GM12891 (cell line): ENCODE results near the gene GPR137C. TPM values are rescaled to one million over a fixed set of nuclear protein-coding genes. Genes with fewer than 3 reads are reported as not detected.

Experiments used
- DNase-seq: peaks from one replicate; pipeline ENCODE4 v3.0.0; 2011; ENCODE audit warnings: low spot score; ENCODE audit not compliant: insufficient read length
- FAIRE-seq: peaks from 2 replicates; lab custom pipeline; 2011; peaks lifted over from hg19 to GRCh38; lab: Jason Lieb, UNC
- PAX5 ChIP-seq: IDR thresholded peaks from 2 replicates; pipeline ENCODE4 v1.6.1; 2011; ENCODE audit warnings: low read length, moderate library complexity, mild to moderate bottlenecking; ENCODE audit not compliant: insufficient read depth, severe bottlenecking
- POLR2A ChIP-seq: IDR thresholded peaks from 2 replicates; pipeline ENCODE4 v1.6.1; 2011; ENCODE audit warnings: low read depth, low read length, control low read depth
- POLR2AphosphoS5 ChIP-seq: IDR thresholded peaks from 2 replicates; pipeline ENCODE4 v1.6.1; 2011; ENCODE audit warnings: low read depth, low read length, control low read depth
- POU2F2 ChIP-seq: IDR thresholded peaks from 2 replicates; pipeline ENCODE4 v1.6.1; 2011; ENCODE audit warnings: low read depth, mild to moderate bottlenecking, control low read depth, low read length, moderate library complexity
- SPI1 ChIP-seq: IDR thresholded peaks from 2 replicates; pipeline ENCODE4 v1.6.1; 2011; ENCODE audit warnings: low read depth, low read length, control low read depth
- TAF1 ChIP-seq: IDR thresholded peaks from 2 replicates; pipeline ENCODE4 v1.6.1; 2011; ENCODE audit warnings: low read depth, low read length, control low read depth
- polyA plus RNA-seq: library from polyadenylated mRNA; unstranded; fragments of >200 nt; gene quantifications from one replicate; pipeline ENCODE4 v1.2.1, GENCODE V29; 2012; ENCODE audit warnings: low read depth, missing spikeins, inconsistent platforms; ENCODE audit not compliant: missing spikeins

The GPR137C gene, protein sequence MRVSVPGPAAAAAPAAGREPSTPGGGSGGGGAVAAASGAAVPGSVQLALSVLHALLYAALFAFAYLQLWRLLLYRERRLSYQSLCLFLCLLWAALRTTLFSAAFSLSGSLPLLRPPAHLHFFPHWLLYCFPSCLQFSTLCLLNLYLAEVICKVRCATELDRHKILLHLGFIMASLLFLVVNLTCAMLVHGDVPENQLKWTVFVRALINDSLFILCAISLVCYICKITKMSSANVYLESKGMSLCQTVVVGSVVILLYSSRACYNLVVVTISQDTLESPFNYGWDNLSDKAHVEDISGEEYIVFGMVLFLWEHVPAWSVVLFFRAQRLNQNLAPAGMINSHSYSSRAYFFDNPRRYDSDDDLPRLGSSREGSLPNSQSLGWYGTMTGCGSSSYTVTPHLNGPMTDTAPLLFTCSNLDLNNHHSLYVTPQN
- polyA plus RNA-seq = 0.39 TPM

DNA sequence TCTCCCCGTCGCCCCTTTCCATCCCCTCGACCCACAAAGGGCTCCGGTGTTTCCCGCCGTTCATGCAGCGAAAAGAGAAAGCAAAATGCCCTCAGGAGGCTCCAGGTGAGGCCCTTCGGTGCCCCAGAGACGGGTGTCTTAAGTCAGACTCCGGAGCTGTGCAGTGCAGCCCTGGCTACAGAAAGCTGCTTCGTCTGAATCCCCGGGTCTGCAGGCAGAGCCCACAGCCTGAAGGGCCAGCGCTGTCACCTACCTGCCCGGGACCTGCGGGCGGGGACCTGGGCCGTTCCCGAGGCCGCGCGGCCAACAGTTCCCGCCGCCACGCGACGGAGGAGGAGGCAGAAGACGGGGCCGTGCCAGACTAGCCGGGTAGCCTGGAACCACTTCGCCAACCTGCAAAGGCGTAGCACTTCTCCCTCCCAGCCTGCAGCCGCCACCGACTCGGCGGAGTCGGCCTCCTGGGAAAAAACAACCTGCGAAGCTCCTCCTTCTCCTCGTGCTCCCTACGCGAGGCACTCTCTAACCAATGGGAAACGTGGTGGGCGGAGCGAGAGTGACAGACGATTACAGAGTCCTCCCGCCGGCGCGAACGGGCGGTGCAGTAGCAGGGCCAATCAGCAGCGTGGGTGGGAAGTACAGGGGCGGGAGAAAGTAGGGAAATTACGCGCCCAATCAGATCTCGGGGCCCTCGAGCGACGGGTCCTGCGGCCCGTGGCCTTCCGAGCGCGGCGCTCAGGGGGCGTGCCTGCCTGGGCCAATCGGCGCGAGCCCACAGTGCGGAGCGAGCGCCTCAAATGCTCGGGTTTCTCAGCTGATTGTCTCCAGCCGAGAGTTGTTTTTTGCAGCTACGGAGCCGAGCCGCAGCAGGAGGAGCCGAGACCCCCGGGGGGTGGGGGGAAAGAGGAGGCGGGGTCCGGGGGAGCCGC lies at the start of gene GPR137C, which contains the start of gene TXNDC16:
TSS of gene GPR137C (plus strand) at position 774 of the 926 bp plus-strand sequence. CDS start 312 bp downstream, outside the sequence.
TSS of gene TXNDC16 (minus strand) at position 443 of the 926 bp plus-strand sequence. CDS start 8,948 bp downstream, outside the sequence.
- peak; percentile 100 for FAIRE-seq
- DNase-seq = peak; percentile 91
- TF ChIP-seq POLR2AphosphoS5 (peak; percentile 77), POLR2A (peak; percentile 85), POU2F2 (peak; percentile 48), TAF1 (peak; percentile 56; the same call in 1 of the 2 replicates), PAX5 (no peak), SPI1 (no peak)

DNA sequence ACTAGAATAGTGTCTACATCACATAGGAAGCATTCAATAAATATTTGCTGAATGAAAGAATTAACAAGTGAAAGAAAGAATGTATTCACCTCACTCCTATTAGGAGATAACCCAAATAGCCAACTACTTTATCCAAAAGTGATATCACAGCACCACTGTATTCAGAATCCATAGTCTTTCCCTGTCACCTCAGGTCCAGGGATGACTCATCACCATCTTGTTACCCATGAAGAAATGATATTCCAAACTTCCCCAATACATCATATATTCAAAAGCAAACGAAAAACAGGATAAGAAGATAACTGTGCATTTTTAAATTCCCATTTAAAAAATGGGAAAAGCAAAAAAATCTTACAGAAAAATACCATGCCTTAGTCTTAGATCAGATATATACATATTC lies 39.4 kb upstream of the GPR137C start:
- TF ChIP-seq TAF1 (no peak), POU2F2 (no peak), SPI1 (no peak), POLR2AphosphoS5 (no peak), POLR2A (no peak), PAX5 (no peak)
- DNase-seq (no peak), FAIRE-seq (no peak)

DNA sequence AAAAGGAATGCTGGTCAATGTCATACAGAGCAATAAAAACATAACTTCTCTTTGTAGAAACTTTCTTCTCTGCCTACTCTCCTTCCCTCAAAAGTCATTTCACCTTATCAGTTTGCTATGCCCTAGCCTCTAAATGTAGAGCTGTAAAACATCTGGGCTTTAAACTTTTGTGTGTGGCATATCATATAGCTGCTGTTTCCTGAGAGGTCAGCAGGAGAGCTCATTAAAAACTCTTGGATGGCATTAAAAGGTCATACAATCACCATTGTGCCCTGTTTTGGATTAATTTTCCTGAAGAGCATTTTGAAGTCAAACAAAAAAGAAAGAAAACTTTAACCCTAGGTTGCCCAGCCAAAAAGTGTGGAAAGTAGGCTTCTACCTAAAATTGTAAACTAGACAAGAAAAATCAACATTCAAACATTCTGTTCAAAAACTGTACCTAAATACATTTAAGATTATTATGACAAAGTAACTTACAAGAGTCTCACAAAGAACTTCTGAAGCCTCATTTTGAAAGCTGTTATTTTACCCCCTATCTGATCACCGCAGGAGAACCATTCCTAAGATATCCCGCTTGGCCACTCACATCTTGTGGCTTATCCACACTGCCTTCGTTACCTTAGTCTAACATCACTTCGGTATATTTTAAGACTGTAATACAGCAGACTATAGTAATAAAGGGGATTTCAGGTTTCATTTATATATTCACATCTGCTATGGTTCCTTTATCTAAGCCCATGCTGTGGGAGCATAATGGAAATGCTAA lies 38.4 kb upstream of the GPR137C start:
- no peak for FAIRE-seq
- TF ChIP-seq PAX5 (no peak), TAF1 (no peak), POLR2AphosphoS5 (no peak), SPI1 (no peak), POU2F2 (no peak), POLR2A (no peak)
- no peak for DNase-seq

DNA sequence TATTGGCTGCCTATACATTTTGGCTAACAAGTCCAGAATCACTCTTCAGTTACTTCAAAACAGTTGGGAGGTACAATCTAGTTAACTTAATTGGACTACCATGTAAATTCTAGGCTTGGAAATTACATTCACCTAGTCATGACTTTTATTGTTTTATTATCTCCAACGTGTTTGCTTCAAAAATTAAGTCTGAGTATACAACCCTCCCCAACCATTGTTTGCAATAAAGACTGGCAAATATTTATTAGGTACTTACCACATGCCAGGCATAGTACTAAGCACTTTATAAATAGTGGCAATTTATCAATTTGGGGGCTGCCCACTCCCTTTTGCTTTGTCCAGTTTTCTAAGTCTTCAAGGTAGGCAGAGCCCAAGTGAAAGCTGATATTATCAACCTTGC lies 30.6 kb upstream of the GPR137C start:
- DNase-seq = no peak
- TF ChIP-seq SPI1 (no peak), POLR2AphosphoS5 (no peak), PAX5 (no peak), POU2F2 (no peak), TAF1 (no peak), POLR2A (no peak)
- FAIRE-seq = no peak

DNA sequence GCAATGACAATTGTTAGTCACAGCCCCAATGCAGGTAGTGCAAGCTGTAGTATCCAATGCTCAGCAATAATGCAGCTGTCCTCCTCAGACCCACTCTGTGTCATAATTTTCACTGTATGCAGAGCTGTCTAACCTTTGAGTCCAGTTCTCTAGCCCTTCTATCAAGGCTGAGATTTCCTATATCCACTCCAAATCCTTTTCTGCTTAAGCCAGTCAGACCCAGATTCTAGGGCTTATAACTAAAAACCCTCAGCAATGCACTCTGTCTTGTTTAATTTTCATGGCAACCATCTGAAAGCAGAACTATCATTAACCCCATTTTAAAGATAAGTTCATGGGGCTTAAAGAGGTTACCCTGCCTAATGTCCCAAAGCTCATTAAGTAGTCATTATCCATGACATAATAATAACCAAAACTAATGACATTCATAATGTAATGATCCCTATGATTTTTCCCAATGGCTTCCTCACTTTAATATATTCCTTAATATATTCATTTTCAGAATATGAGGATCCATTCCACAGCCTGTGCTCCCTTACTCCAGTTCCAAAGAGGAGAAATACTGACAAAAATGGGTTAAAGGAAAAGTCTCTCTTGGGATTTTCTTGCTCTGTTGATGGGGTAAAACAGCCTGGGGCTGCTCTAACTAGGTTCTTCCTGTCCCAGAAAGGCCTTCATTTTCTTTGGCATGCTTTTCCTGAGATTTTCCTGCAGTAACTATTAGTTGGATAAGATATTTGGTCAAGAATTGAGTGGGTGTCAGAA lies 29.9 kb upstream of the GPR137C start:
- DNase-seq (no peak), FAIRE-seq (no peak)
- TF ChIP-seq POU2F2 = no peak

DNA sequence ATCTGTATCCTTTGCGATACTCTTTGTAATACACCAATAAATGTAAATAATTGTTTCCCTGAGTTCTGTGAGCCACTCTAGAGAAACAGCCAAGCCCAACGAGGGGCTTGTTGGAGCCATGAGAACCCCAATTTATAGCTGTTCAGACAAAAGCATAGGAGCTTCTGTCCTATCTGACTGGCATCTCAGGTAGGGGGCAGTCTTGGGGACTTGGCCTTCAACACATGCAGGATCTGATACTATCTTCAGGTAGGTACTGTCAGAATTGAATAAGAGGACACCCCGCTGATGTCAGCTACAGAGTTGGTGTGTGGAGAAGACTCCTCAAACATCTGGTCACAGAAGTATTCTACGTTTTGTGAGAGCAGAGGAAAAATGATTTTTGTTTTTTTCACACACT lies 25.6 kb upstream of the GPR137C start:
- no peak for DNase-seq
- FAIRE-seq = no peak

DNA sequence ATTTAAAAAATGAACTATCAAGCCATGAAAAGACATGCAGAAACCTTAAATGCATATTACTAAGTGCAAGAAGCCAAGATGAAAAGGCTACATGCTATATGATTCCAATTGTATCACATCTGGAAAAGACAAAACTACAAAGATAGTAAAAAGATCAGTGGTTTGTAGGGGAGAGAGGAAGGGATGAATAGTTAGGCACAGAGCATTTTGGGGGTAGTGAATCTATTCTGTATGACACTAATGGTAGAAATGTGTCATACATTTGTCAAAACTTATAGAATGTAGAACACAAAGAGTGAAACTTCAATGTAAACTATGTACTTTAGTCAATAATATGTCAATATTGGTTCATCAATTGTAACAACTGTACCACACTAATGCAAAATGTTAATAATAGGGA lies 21.2 kb upstream of the GPR137C start:
- no peak for DNase-seq
- FAIRE-seq = no peak
- TF ChIP-seq POLR2A (no peak), POLR2AphosphoS5 (no peak), POU2F2 (no peak), SPI1 (no peak), TAF1 (no peak), PAX5 (no peak)

More for the DNA sequence above, 25.6 kb upstream of the GPR137C start:
- TF ChIP-seq POU2F2 (no peak), POLR2AphosphoS5 (no peak), SPI1 (no peak)

DNA sequence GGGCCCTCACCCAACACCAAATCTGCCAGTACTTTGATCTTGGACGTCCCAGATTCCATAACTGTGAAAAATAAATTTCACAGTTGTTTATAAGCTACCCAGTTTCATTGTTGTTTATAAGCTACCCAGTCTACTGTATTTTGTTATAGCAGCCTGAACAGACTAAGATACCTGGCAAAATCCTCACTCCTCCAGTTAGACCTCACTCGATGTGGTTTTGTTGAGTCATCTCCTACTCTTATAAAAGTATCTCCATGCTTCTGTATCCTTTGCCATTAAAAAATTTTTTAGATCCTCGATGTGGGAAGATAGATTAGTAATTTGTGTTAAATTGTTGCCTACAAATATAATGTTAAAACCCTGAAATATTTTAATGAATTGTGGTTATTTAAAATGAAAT lies 16.4 kb upstream of the GPR137C start:
- TF ChIP-seq TAF1 = no peak
- TF ChIP-seq PAX5 = no peak
- TF ChIP-seq POU2F2 = no peak
- TF ChIP-seq SPI1 = no peak
- TF ChIP-seq POLR2AphosphoS5 = no peak
- no peak for TF ChIP-seq POLR2A
- FAIRE-seq (no peak), DNase-seq (no peak)
